GM19099 (cell line): Measurements from ENCODE around the gene NOC4L.

Source experiments
- POLR2A ChIP-seq: IDR thresholded peaks from 3 replicates; pipeline ENCODE4 v1.6.1; 2011; ENCODE audit warnings: low read depth; ENCODE audit not compliant: insufficient read length; ENCODE audit errors: extremely low read depth

NOC4L gene

GRCh38 chr12:132186857-132187620 lies 42.8 kb downstream of the NOC4L start:
- no peak for TF ChIP-seq POLR2A

DNA sequence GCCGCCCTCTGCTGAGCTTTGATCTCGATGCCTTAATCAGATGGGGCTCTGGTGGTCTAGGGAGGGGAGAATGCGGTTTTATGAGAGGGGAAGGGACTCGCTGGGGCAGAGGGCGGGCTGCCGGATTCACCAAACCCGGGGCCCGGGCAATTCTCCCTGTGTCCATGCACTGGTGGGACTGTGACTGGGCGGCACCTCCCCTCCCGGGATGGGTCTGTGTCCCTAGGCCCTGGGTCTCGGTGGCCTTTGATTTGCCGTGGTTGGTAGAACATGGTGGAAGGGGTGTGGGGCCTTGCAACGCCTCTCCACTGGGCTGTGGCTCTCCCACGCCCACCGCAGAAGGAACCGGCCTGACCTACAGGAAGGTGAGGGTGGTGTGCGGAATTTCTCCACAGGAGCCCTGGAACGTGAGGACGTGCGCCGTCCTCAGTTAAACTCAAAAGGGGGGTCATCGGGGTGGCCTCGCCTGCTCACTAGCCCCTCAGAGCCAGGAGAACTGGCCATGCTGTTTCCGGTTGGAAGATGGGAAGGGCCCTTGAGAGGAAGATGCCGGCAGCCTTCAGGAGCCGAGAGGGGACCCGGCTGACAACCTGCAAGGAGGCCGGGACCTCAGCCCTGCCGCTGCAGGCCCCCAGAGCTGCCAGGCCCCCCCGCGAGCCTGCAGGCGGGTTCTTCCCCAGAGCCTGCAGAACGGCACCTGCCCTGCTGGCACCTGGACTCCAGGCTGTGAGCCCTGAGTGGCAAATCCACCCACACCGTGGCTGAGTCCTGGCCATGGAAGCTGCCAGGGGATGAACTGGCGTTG lies 43.6 kb downstream of the NOC4L start:
- no peak for TF ChIP-seq POLR2A

DNA sequence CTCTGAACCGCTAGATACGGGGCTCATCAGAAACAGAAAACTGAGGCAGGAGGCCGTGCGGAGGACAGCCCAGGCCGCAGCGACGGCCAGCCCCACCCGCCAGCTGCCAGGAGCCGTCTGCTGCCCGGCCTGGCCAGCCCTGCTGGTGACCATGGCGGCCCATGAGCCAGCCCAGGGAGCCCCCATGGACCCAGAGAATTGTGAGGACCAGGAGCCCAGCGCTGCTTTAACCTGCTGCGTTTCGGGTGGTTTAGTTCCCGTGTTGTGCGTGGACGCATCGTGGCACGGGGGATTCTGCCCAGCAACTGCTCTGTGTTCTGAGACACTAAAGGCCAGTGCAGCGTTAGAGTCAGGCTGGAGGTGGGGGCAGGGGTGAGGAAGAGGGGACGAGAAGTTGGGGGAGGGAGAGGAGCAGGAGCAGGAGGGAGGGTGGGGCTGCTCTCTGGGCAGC lies 44.2 kb downstream of the NOC4L start:
- no peak for TF ChIP-seq POLR2A

DNA sequence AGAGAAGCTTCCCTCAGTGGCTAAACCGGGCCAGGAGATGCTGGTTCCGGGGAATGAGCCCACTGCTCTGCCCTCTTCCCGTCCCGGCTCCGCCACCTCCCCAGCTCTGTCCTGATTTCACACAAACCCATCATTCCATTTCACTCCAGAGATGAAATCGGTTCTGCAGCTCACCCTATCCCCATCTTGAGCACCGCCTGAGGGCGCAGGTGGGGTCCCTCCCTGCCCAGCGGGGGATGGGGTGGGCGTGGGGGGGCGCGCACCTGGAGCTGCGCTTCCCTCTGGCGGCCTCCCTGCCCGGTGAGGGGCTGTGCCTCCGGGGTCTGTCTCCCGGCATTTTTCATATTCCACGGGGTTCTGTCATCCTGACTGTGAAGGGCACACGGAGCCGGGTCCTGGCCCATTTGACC lies 44.7 kb downstream of the NOC4L start:
- TF ChIP-seq POLR2A, result no peak

GRCh38 chr12:132189378-132190011 lies 45.2 kb downstream of the NOC4L start:
- TF ChIP-seq POLR2A, result no peak

- TF ChIP-seq POLR2A, result no peak
These were observed 45.9 kb downstream of the NOC4L start for GRCh38 chr12:132190012-132190755.

- TF ChIP-seq POLR2A, result no peak
These were observed 46.7 kb downstream of the NOC4L start for GRCh38 chr12:132190834-132191500.

DNA sequence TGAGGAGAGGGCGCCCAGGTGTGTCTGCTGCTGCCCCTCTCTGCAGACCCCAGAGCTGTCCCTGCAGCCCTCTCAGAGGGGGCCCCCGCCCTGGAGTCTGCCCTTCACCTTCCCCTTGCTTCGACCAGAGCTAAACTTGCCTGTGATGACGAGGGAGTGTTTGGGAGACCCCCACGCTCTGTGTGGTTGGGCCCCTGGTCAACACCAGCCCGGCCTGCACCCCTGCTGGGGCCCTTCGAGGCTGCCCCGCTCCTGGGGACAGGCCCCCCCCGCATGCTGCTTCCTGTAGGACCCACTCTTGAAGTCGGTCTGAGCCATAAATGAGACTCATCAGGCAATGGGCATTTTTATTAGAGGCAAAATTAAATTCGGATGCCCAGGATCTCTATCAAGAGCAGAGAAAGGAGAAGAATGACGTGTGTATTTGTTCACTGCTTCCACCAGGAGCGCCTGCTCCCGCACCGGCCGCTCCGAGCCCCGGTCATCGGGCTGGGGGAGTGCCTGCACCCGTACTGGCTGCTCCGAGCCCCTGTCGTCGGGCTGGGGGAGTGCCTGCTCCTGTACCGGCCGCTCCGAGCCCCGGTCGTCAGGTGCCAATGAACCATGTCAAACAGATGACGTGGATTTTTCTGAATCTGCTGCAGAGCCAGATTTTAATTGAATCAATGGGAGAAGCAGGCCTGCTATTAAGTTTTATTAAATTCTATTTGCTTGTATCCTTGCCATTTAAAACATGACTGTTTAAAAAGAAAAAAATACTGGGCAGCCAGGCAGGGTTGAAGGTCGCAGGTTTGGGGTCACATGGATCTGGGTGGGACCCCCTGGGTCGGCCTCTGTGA lies 47.7 kb downstream of the NOC4L start:
- no peak for TF ChIP-seq POLR2A

GRCh38 chr12:132194056-132194455 lies 49.8 kb downstream of the NOC4L start:
- no peak for TF ChIP-seq POLR2A

DNA sequence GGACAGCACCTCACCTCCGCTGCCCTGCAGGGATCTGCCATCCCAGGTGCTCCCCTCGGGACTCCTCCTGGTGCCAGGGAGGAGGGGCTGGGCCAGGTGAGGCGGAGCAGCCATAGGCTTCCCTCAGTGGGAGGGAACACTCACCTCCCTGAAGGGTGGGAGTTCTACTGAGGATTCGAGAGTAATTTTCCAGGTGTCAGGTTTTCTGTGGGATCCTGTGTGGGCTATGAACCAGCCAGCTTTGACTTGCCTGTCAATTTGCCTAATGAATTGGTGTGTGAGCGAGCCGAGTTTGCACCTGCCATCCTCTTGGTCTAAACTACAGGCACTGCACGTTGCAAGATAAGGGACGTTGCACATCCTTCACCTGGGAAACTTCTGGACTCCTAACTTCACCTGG lies 50.3 kb downstream of the NOC4L start:
- no peak for TF ChIP-seq POLR2A

DNA sequence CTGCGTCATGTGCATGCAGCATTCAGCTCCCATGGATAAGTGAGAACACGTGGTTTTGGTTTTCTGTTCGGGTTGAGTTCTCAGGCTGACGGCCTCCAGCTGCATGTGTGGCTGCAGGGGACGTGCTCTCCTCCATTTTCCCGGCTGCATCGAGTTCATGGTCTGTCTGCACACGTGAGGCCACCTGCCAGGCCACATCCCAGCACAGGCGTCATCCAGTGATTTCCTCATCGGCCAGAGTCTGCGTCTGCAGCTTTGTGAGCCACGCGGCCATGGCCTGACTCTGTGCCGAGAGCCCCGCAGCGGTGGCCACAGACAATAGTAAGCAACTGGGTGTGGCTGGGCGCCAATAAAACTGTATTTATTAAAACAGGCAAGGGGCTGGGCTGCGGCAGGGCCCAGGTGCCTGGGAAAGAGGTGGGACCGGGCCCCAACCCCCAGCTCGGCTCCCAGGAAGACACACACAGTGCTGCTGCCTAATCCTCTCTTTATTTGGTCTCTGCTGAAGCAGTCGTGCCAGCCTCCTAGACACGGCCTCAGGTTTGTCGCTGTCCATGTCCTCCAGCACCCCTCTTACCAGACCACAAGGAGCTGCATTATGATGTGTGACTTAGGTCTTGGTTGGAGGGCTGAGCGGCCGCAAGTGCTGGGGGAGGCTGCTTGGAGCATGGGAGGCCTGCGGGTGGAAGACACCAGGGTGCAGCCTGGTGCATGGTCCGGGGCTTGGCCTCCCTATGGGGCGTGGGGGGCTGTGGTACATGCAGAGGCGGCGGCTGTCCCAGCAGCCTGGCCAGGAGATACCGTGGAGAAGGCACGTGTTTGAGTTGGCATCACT lies 52.0 kb downstream of the NOC4L start:
- no peak for TF ChIP-seq POLR2A

DNA sequence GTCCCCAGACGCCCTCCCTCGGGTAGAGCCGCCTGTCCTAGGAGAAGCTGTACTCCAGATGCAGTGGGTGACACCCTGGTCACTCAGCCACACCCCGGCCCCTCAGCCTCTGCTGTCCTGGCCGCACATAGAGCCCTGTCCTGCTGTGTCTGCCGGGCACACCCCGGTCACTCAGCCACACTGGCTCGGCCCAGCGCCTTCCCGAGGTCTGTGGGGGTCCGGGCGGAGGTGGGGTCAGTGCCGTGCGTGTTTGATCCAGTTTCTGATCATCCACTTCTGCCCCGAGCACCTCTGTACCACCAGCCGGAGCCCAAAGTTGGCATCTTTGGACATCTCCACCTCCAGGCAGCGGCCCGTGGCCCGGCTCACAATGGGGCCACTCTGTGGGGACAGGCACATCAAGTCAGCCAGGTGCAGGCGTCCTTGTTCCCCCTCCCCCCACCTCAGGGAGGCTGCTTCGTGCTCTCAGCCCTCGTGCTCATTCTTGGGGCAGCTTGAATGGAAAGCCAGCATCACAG lies 52.7 kb downstream of the NOC4L start:
- no peak for TF ChIP-seq POLR2A
